ENCODE data around the gene BLZF1.
"Not testable (repeated sequence)": the region's sequence is repeated elsewhere in the genome, so short reads cannot be mapped to it uniquely, and the experiment has no call there.

Gene BLZF1

DNA sequence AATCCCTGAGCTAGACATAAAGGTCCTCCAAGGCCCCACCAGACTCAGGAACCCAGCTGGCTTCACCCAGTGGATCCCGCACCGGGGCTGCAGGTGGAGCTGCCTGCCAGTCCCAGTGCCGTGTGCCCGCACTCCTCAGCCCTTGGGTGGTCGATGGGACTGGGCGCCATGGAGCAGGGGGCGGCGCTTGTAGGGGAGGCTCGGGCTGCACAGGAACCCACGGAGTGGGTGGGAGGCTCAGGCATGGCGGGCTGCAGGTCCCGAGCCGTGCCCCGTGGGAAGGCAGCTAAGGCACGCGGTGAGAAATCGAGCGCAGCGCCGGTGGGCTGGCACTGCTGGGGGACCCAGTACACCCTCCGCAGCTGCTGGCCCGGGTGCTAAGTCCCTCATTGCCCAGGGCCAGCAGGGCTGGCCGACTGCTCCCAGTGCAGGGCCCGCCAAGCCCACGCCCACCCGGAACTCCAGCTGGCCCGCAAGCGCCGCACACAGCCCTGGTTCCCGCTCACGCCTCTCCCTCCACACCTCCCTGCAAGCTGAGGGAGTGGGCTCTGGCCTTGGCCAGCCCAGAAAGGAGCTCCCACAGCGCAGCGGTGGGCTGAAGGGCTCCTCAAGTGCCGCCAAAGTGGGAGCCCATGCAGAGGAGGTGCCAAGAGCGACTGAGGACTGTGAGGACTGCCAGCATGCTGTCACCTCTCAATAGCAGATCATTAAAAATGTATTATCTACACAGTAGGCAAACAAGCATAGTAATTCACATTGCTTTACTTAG, 30.9 kb upstream of the BLZF1 start:
- not testable (repeated sequence) for H3K27me3 ChIP-seq (ENCODE audit: low read depth, low read length); H3K4me1 ChIP-seq (ENCODE audit: control insufficient read depth in 1 of 2, insufficient read depth in 2 of 2, low read length in 2 of 2); H3K9me3 ChIP-seq (ENCODE audit: control insufficient read depth in 1 of 2, low read length in 2 of 2); H3K27ac ChIP-seq (ENCODE audit: low read length); H3K4me3 ChIP-seq (ENCODE audit: low read depth in 1 of 2, low read length in 2 of 2); H3K36me3 ChIP-seq (ENCODE audit: control insufficient read depth in 1 of 2, insufficient read depth in 2 of 2, low read length in 2 of 2)

DNA sequence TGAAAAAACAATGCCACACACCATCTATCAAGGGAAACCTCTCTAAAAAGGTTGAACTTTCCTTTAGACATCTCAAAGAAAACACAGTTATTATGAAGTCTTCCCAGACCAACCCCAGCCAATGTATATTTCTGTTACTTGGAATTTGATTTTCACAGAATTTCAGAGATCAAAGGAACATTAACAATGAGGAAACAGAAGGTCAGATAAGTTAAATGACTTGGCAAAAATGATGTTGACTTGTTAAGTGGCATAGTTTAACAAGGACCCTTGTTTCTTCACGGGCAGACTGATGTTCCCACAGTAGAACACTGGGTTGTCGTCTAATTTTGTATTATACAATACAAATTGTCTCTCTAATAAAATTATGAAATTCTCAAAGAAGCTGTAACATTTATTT, 29.4 kb upstream of the BLZF1 start:
- H3K27ac ChIP-seq (ENCODE audit: low read length): no peak overlapping the region
- no peaks in the 10 kb centered on the region for H3K36me3 ChIP-seq (ENCODE audit: control insufficient read depth in 1 of 2, insufficient read depth in 2 of 2, low read length in 2 of 2)

DNA sequence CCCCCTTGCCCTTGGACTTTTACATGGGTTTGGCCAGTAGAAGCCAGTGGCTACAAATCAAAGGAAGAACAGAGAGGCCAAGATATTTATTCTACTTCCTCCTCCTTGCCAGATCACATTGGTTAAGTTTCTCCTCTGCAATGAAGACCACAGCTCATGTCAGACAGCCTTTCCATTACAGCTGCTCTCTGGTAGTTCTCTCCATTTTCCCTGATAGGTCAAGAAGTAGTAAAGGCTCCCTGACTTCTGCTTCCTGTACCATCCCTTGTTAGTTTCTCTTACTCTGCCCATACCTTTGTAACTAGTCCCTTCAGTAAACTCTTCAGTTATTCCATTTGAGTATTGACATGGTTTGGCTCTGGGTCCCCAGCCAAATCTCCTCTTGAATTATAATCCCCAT, 28.2 kb upstream of the BLZF1 start:
- Histone ChIP-seq H3K27ac (ENCODE audit: low read length) (no peak overlapping the region), H3K27me3 (ENCODE audit: low read depth, low read length) (no peaks in the 10 kb centered on the region), H3K9me3 (ENCODE audit: control insufficient read depth in 1 of 2, low read length in 2 of 2) (no peaks in the 10 kb centered on the region), H3K4me1 (ENCODE audit: control insufficient read depth in 1 of 2, insufficient read depth in 2 of 2, low read length in 2 of 2) (no peaks in the 10 kb centered on the region), H3K36me3 (ENCODE audit: control insufficient read depth in 1 of 2, insufficient read depth in 2 of 2, low read length in 2 of 2) (no peaks in the 10 kb centered on the region), H3K4me3 (ENCODE audit: low read depth in 1 of 2, low read length in 2 of 2) (no peak overlapping the region)

More for the DNA sequence above, 29.4 kb upstream of the BLZF1 start:
- no peaks in the 10 kb centered on the region for H3K9me3 ChIP-seq (ENCODE audit: control insufficient read depth in 1 of 2, low read length in 2 of 2)
- no peaks in the 10 kb centered on the region for H3K4me1 ChIP-seq (ENCODE audit: control insufficient read depth in 1 of 2, insufficient read depth in 2 of 2, low read length in 2 of 2)
- no peak overlapping the region for H3K4me3 ChIP-seq (ENCODE audit: low read depth in 1 of 2, low read length in 2 of 2)
- H3K27me3 ChIP-seq (ENCODE audit: low read depth, low read length): no peaks in the 10 kb centered on the region

DNA sequence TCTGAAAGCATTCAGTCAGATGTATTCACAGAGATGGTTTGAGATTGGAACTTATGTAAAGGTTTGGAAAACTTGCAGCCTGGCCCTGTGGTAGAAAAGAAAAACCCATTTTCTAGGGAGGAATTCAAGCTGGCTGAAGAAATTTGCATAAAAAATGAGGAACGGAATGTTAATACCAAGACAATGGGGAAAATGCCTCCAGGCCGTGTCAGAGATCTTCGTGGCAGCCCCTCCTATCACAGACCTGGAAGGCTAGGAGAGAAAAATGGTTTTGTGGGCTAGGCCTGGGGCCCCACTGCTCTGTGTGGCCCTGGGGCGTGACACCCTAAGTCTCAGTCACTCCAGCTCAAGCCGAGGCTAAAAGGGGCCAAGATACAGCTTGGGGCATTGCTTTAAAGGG, 27.1 kb upstream of the BLZF1 start:
- Histone ChIP-seq H3K36me3 (ENCODE audit: control insufficient read depth in 1 of 2, insufficient read depth in 2 of 2, low read length in 2 of 2) (no peaks in the 10 kb centered on the region), H3K27ac (ENCODE audit: low read length) (no peak overlapping the region), H3K9me3 (ENCODE audit: control insufficient read depth in 1 of 2, low read length in 2 of 2) (no peaks in the 10 kb centered on the region), H3K4me3 (ENCODE audit: low read depth in 1 of 2, low read length in 2 of 2) (no peak overlapping the region), H3K27me3 (ENCODE audit: low read depth, low read length) (no peaks in the 10 kb centered on the region), H3K4me1 (ENCODE audit: control insufficient read depth in 1 of 2, insufficient read depth in 2 of 2, low read length in 2 of 2) (no peaks in the 10 kb centered on the region)

DNA sequence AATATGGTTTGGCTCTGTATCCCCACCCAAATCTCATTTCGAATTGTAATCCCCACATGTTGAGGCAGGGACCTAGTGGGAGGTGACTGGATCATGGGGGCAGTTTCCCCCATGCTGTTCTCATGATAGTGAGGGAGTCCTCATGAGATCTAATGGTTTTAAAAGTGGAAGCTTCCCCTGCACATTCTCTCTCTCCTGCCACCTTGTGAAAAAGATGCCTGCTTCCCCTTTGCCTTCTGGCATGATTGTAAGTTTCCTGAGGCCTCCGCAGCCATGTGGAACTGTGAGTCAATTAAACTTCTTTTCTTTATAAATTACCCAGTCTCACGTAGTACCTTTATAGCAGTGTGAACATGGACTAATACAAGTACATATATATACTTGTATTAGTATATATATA, 25.9 kb upstream of the BLZF1 start:
- not testable (repeated sequence) for H3K27ac ChIP-seq (ENCODE audit: low read length); H3K4me1 ChIP-seq (ENCODE audit: control insufficient read depth in 1 of 2, insufficient read depth in 2 of 2, low read length in 2 of 2); H3K27me3 ChIP-seq (ENCODE audit: low read depth, low read length); H3K9me3 ChIP-seq (ENCODE audit: control insufficient read depth in 1 of 2, low read length in 2 of 2); H3K36me3 ChIP-seq (ENCODE audit: control insufficient read depth in 1 of 2, insufficient read depth in 2 of 2, low read length in 2 of 2); H3K4me3 ChIP-seq (ENCODE audit: low read depth in 1 of 2, low read length in 2 of 2)

DNA sequence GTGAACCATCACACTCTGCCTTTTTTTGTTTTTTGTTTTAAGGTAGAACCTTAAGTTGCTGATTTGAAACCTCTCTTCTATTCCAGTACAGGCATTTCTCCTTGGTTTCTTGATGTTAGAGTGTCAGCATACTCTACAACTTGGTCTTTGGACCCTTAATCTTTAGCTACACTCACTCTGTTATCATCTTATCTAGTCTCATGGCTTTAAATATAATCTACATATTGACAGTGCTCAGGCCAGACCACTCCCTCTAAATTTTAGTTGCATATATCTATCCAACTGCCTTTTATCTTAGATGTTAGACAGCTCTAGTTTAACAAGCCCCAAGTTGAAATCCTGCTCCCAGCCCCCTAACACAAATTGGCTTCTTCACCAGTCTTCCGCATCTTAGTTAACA, 22.5 kb upstream of the BLZF1 start:
- no peak overlapping the region for H3K27ac ChIP-seq (ENCODE audit: low read length)
- no peaks in the 10 kb centered on the region for H3K27me3 ChIP-seq (ENCODE audit: low read depth, low read length)
- H3K4me3 ChIP-seq (ENCODE audit: low read depth in 1 of 2, low read length in 2 of 2): no peak overlapping the region
- no peaks in the 10 kb centered on the region for H3K4me1 ChIP-seq (ENCODE audit: control insufficient read depth in 1 of 2, insufficient read depth in 2 of 2, low read length in 2 of 2)
- no peaks in the 10 kb centered on the region for H3K36me3 ChIP-seq (ENCODE audit: control insufficient read depth in 1 of 2, insufficient read depth in 2 of 2, low read length in 2 of 2)
- no peaks in the 10 kb centered on the region for H3K9me3 ChIP-seq (ENCODE audit: control insufficient read depth in 1 of 2, low read length in 2 of 2)

DNA sequence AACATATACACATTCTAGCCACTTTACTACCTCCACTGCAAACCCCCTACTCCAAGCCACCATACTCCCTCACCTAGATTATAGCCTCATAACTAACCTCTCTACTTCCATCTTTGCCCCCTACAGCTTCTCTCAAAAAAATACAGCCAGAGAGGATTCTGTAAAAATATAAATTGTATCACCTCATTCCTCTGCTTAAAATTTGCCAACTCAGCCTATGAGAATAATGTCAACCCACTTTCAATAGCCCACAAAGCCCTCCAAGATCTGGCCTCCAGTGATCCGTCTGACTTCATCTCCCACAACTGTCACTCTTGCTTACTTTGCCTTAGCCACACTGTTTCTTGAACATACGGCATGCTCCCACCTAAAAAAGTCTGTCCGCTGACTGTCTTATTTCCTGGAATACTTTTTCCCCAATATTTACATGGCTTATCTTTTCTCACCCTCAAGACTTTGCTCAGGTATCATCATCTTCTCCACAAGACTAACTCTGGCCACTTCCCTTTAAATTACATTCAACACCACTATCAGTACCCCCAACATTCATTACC, 21.9 kb upstream of the BLZF1 start:
- no peak overlapping the region for H3K4me3 ChIP-seq (ENCODE audit: low read depth in 1 of 2, low read length in 2 of 2)
- no peaks in the 10 kb centered on the region for H3K27me3 ChIP-seq (ENCODE audit: low read depth, low read length)
- no peaks in the 10 kb centered on the region for H3K4me1 ChIP-seq (ENCODE audit: control insufficient read depth in 1 of 2, insufficient read depth in 2 of 2, low read length in 2 of 2)
- no peak overlapping the region for H3K27ac ChIP-seq (ENCODE audit: low read length)
- H3K36me3 ChIP-seq (ENCODE audit: control insufficient read depth in 1 of 2, insufficient read depth in 2 of 2, low read length in 2 of 2): no peaks in the 10 kb centered on the region
- H3K9me3 ChIP-seq (ENCODE audit: control insufficient read depth in 1 of 2, low read length in 2 of 2): no peaks in the 10 kb centered on the region

DNA sequence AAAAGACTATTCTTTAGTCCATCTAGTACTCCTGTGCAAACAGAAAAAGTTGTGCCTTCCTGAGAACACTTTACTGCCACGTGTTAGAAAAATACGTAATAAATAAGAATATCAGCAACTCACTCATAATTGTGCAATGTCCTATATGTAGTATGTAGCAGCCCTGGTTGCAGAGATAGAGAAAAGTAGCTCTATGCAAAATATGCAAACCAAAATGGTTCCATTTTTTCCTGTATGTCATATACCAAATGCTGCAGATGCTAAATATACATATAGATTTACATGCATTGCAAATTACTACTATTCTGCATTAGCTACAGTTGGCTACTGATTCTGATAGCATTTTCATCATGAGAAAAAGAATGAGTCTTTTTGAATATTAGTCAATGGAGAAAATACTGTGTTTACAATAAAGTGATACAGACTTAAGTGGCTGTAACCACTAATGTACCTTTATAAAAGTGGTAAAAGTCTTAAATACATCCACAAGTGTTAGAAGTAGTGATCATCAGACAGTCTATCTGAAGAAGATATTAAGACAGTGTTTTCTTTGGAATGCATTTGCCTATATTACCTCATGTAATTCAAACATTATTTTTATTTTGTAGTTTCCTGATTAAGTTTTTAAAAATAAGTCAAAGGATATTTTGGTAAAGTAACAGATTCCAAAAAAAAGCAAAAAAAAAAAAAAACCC, 20.2 kb upstream of the BLZF1 start:
- Histone ChIP-seq H3K27me3 (ENCODE audit: low read depth, low read length) (no peaks in the 10 kb centered on the region), H3K36me3 (ENCODE audit: control insufficient read depth in 1 of 2, insufficient read depth in 2 of 2, low read length in 2 of 2) (no peaks in the 10 kb centered on the region), H3K4me3 (ENCODE audit: low read depth in 1 of 2, low read length in 2 of 2) (no peak overlapping the region), H3K9me3 (ENCODE audit: control insufficient read depth in 1 of 2, low read length in 2 of 2) (no peaks in the 10 kb centered on the region), H3K27ac (ENCODE audit: low read length) (no peak overlapping the region), H3K4me1 (ENCODE audit: control insufficient read depth in 1 of 2, insufficient read depth in 2 of 2, low read length in 2 of 2) (no peaks in the 10 kb centered on the region)

DNA sequence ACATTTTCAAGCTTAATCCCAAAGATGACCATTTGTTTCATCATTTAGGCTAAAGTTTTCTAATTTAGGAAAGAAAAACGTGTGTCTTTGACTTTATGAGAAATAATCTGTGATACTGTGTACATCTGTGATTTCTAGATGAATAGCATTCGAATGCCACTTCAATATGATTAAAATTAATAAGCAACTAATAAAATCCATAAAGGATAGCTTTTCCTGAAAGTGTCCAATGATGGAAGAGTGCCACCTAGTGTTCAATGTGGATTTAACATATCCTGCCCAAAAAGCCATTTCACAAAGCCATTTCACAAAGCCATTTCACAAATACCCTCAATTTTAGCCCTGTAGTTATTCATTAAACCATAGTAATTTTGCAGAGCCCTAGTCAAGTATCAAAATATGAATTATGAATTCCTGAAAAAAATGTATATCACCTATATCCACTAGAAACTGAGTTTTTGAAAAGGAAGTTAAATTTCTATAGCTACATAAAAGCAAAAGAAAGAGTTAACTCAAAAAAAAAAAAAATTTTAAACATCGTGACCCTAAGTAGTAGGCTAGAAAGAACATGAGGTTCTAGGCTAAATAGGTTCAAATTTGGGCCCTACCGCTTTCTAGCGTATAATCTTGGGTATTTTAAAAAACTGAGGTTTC, 19.5 kb upstream of the BLZF1 start:
- Histone ChIP-seq H3K4me3 (ENCODE audit: low read depth in 1 of 2, low read length in 2 of 2) (no peak overlapping the region), H3K9me3 (ENCODE audit: control insufficient read depth in 1 of 2, low read length in 2 of 2) (no peaks in the 10 kb centered on the region), H3K36me3 (ENCODE audit: control insufficient read depth in 1 of 2, insufficient read depth in 2 of 2, low read length in 2 of 2) (no peaks in the 10 kb centered on the region), H3K27me3 (ENCODE audit: low read depth, low read length) (no peaks in the 10 kb centered on the region), H3K27ac (ENCODE audit: low read length) (no peak overlapping the region), H3K4me1 (ENCODE audit: control insufficient read depth in 1 of 2, insufficient read depth in 2 of 2, low read length in 2 of 2) (no peaks in the 10 kb centered on the region)

DNA sequence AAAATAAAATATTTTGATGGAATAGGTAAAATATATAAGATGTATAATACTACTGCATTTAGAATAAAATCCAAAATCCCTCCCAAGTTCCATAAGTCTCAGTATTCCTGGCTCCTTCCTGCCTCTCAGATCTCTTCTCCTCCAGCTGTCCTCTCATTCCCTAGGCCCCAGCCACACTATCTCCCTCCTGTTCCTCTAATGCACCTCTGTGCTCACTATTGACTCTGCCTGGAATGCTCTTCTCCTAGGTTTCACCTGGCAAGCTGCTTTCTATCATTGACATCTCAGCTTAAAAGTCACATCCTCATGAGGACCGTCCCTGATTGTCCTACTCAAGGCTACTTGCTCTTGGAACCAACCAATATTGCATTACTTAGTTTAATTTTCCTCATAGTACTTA, 7.6 kb upstream of the BLZF1 start:
- no peaks in the 10 kb centered on the region for H3K27me3 ChIP-seq (ENCODE audit: low read depth, low read length)
- no peaks in the 10 kb centered on the region for H3K36me3 ChIP-seq (ENCODE audit: control insufficient read depth in 1 of 2, insufficient read depth in 2 of 2, low read length in 2 of 2)
- H3K4me3 ChIP-seq (ENCODE audit: low read depth in 1 of 2, low read length in 2 of 2): no peak overlapping the region
- H3K27ac ChIP-seq (ENCODE audit: low read length): no peak overlapping the region
- no peaks in the 10 kb centered on the region for H3K4me1 ChIP-seq (ENCODE audit: control insufficient read depth in 1 of 2, insufficient read depth in 2 of 2, low read length in 2 of 2)
- peaks cover 0 to 3% of the 10 kb centered on the region in 2 donors for H3K9me3 ChIP-seq (ENCODE audit: control insufficient read depth in 1 of 2, low read length in 2 of 2)

DNA sequence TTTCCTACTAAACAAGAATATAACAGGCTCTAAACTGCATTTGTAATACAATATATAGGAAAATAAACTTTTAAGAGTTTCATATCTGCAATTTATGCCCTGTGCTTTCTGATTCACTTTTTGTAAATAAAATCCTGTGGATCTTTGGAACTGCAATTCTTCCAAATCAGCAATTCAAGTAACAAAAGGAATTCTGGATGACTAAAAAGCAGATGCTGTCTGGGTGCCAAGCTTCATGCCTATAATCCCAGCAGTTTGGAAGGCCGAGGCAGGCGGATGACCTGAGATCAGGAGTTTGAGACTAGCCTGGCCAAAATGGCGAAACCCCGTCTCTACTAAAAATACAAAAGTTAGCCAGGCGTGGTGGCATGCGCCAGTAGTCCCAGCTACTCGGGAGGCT, 6.7 kb upstream of the BLZF1 start:
- no peak overlapping the region for H3K4me3 ChIP-seq (ENCODE audit: low read depth in 1 of 2, low read length in 2 of 2)
- H3K4me1 ChIP-seq (ENCODE audit: control insufficient read depth in 1 of 2, insufficient read depth in 2 of 2, low read length in 2 of 2): no peaks in the 10 kb centered on the region
- H3K27me3 ChIP-seq (ENCODE audit: low read depth, low read length): no peaks in the 10 kb centered on the region
- peaks cover 0 to 3% of the 10 kb centered on the region in 2 donors for H3K9me3 ChIP-seq (ENCODE audit: control insufficient read depth in 1 of 2, low read length in 2 of 2)
- H3K36me3 ChIP-seq (ENCODE audit: control insufficient read depth in 1 of 2, insufficient read depth in 2 of 2, low read length in 2 of 2): no peaks in the 10 kb centered on the region
- H3K27ac ChIP-seq (ENCODE audit: low read length): no peak overlapping the region

All from muscle layer of duodenum (tissue), 2 donors.